Ramos (cell line): ENCODE measurements around the gene SLC22A5.

ENCODE experiments used
- in situ Hi-C: fragments of 300-500 bp; cut with MboI; formaldehyde crosslinking; loops from one replicate; pipeline ENCODE4 v1.14.3; 2022; ENCODE audit warnings: low sequenced_read_pairs; ENCODE audit not compliant: unreplicated experiment

The SLC22A5 gene

GRCh38 chr5:132364319-132364718 lies 5.2 kb upstream of the SLC22A5 start:
- in situ Hi-C loops: no loop called here

GRCh38 chr5:132365213-132365612 lies 4.3 kb upstream of the SLC22A5 start:
- in situ Hi-C loops: no loop called here

GRCh38 chr5:132368186-132368585 lies 1.3 kb upstream of the SLC22A5 start:
- in situ Hi-C loops: no loop called here

- in situ Hi-C loops: no loop called here
Measured at GRCh38 chr5:132369007-132369473, 470 bp upstream of the SLC22A5 start.

- in situ Hi-C loops: no loop called here
Measured at GRCh38 chr5:132370181-132370970, 866 bp downstream of the SLC22A5 start.

GRCh38 chr5:132370971-132371602 lies 1.6 kb downstream of the SLC22A5 start:
- in situ Hi-C loops: no loop called here

GRCh38 chr5:132371603-132371994 lies 2.1 kb downstream of the SLC22A5 start:
- in situ Hi-C loops: no loop called here

- in situ Hi-C loops: no loop called here
Measured at GRCh38 chr5:132372127-132372526, 2.6 kb downstream of the SLC22A5 start.

GRCh38 chr5:132372542-132372941 lies 3.0 kb downstream of the SLC22A5 start:
- in situ Hi-C loops: no loop called here

- in situ Hi-C loops: no loop called here
Measured at GRCh38 chr5:132375957-132376356, 6.4 kb downstream of the SLC22A5 start.

GRCh38 chr5:132376694-132377641 lies 7.5 kb downstream of the SLC22A5 start:
- in situ Hi-C loops: no loop called here

- in situ Hi-C loops: no loop called here
Measured at GRCh38 chr5:132377738-132378137, 8.2 kb downstream of the SLC22A5 start.

- in situ Hi-C loops: no loop called here
Measured at GRCh38 chr5:132378580-132378979, 9.1 kb downstream of the SLC22A5 start.

- in situ Hi-C loops: loop anchor here (10.0 kb wide), 1 partner anchor 445 kb away; no protein-coding TSS in a partner anchor
Measured at GRCh38 chr5:132380047-132380446, 10.5 kb downstream of the SLC22A5 start.

GRCh38 chr5:132380741-132381140 lies 11.2 kb downstream of the SLC22A5 start:
- in situ Hi-C loops: loop anchor here (10.0 kb wide), 1 partner anchor 444 kb away; no protein-coding TSS in a partner anchor

- in situ Hi-C loops: loop anchor here (10.0 kb wide), 1 partner anchor 443 kb away; no protein-coding TSS in a partner anchor
Measured at GRCh38 chr5:132381614-132382013, 12.1 kb downstream of the SLC22A5 start.

- in situ Hi-C loops: loop anchor here (10.0 kb wide), 1 partner anchor 442 kb away; no protein-coding TSS in a partner anchor
Measured at GRCh38 chr5:132383261-132383660, 13.8 kb downstream of the SLC22A5 start.

- in situ Hi-C loops: loop anchor here (10.0 kb wide), 1 partner anchor 441 kb away; no protein-coding TSS in a partner anchor
Measured at GRCh38 chr5:132383984-132384383, 14.5 kb downstream of the SLC22A5 start.

- in situ Hi-C loops: loop anchor here (5.0 to 10.0 kb wide), 2 partner anchors 118 to 440 kb away; no protein-coding TSS in a partner anchor
Measured at GRCh38 chr5:132384506-132385050, 15.1 kb downstream of the SLC22A5 start.
